ENCODE results near the gene POU2F2. TPM values are rescaled to one million over a fixed set of nuclear protein-coding genes. Genes with fewer than 3 reads are reported as not detected.
"Not testable (repeated sequence)": the region's sequence is repeated elsewhere in the genome, so short reads cannot be mapped to it uniquely, and the experiment has no call there.

POU2F2 gene
- total RNA-seq, 1 donor from 2014 or later: 25.6 TPM

- intact Hi-C loops (cut with micrococcal nuclease): loop anchor here (5.0 kb wide), 1 partner anchor 317 kb away; no protein-coding TSS in a partner anchor
Measured at GRCh38 chr19:42105368-42105767, 26.9 kb downstream of the POU2F2 start.

GRCh38 chr19:42102877-42103276 is 29.4 kb downstream of the POU2F2 start:
- intact Hi-C loops (cut with micrococcal nuclease): no loop called here

- intact Hi-C loops (cut with micrococcal nuclease): not testable (repeated sequence)
Measured at GRCh38 chr19:42100241-42100640, 32.0 kb downstream of the POU2F2 start.

- intact Hi-C loops (cut with micrococcal nuclease): no loop called here
Measured at GRCh38 chr19:42099336-42099925, 32.8 kb downstream of the POU2F2 start.

- intact Hi-C loops (cut with micrococcal nuclease): no loop called here
Measured at GRCh38 chr19:42098781-42099180, 33.5 kb downstream of the POU2F2 start.

GRCh38 chr19:42097461-42097860 is 34.8 kb downstream of the POU2F2 start:
- intact Hi-C loops (cut with micrococcal nuclease): no loop called here

- intact Hi-C loops (cut with micrococcal nuclease): no loop called here
Measured at GRCh38 chr19:42096255-42096837, 35.9 kb downstream of the POU2F2 start.

GRCh38 chr19:42095814-42096230 is 36.4 kb downstream of the POU2F2 start:
- intact Hi-C loops (cut with micrococcal nuclease): no loop called here

GRCh38 chr19:42095142-42095813 is 37.0 kb downstream of the POU2F2 start:
- intact Hi-C loops (cut with micrococcal nuclease): no loop called here

- intact Hi-C loops (cut with micrococcal nuclease): no loop called here
Measured at GRCh38 chr19:42093926-42094325, 38.3 kb downstream of the POU2F2 start.

GRCh38 chr19:42093505-42093904 is 38.7 kb downstream of the POU2F2 start:
- intact Hi-C loops (cut with micrococcal nuclease): no loop called here

GRCh38 chr19:42092350-42092749 is 39.9 kb downstream of the POU2F2 start:
- intact Hi-C loops (cut with micrococcal nuclease): no loop called here

GRCh38 chr19:42091742-42092141 is 40.5 kb downstream of the POU2F2 start:
- intact Hi-C loops (cut with micrococcal nuclease): no loop called here

- intact Hi-C loops (cut with micrococcal nuclease): no loop called here
Measured at GRCh38 chr19:42091300-42091699, 40.9 kb downstream of the POU2F2 start.

GRCh38 chr19:42090672-42091071 is 41.6 kb downstream of the POU2F2 start:
- intact Hi-C loops (cut with micrococcal nuclease): no loop called here

- intact Hi-C loops (cut with micrococcal nuclease): no loop called here
Measured at GRCh38 chr19:42089772-42090171, 42.5 kb downstream of the POU2F2 start.

GRCh38 chr19:42089191-42089750 is 43.0 kb downstream of the POU2F2 start:
- intact Hi-C loops (cut with micrococcal nuclease): no loop called here

GRCh38 chr19:42088471-42089190 is 43.6 kb downstream of the POU2F2 start:
- intact Hi-C loops (cut with micrococcal nuclease): no loop called here

GRCh38 chr19:42086770-42087550 is 45.3 kb downstream of the POU2F2 start:
- intact Hi-C loops (cut with micrococcal nuclease): no loop called here

GRCh38 chr19:42086188-42086736 is 46.0 kb downstream of the POU2F2 start:
- intact Hi-C loops (cut with micrococcal nuclease): no loop called here

- intact Hi-C loops (cut with micrococcal nuclease): no loop called here
Measured at GRCh38 chr19:42083537-42083936, 48.7 kb downstream of the POU2F2 start.
